Right ventricle myocardium superior (tissue), 1 donor: ENCODE data around the gene TTC21B. TPM values are rescaled to one million over a fixed set of nuclear protein-coding genes. Genes with fewer than 3 reads are reported as not detected.
"Not testable (repeated sequence)": the region's sequence is repeated elsewhere in the genome, so short reads cannot be mapped to it uniquely, and the experiment has no call there.

Source experiments
- ATAC-seq: fragments of 200-7000 bp; cut with Tn5 transposase; one replicate; pipeline ENCODE4 v1.9.1; 2020; ENCODE audit warnings: mild to moderate bottlenecking; ENCODE audit not compliant: poor library complexity
- DNase-seq: peaks from one replicate; pipeline ENCODE4 v3.0.0-alpha.2; 2020
- intact Hi-C: fragments of 100-400 bp; cut with DNase I; formaldehyde crosslinking; loops from one replicate; pipeline ENCODE4 v1.11.2; 2022
- total RNA-seq: library from RNA; stranded (reverse); fragmentation: NEBNext Ultra II Directional; extraction: Animal tissue kit (Norgen Biotek cat#: 25700); gene quantifications from one replicate; pipeline ENCODE4 v1.2.1, GENCODE V29; 2021
- donor health status: DM: no; HTN: yes; CAD: no; lungs with severe emphysema.

Gene TTC21B
- total RNA-seq, 1 donor from 2014 or later = 11.7 TPM

DNA sequence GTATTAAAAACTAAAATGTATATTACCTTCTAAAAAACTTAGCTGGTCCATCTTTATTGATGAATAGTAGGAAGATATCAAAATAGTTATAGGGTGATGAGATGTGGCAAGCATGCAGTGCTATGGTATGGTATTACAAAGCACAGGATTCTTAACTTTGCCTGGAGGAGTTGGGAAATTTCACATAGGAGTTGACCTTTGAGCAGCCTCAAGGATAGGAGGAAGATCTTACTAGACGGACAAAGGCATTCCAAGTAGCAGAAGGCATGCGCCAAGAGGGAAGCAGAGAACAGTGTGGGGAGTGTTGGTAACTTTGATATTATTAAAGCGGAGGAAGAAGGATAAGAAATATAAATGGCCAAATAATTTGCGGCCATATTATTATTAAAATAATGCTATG, 60.0 kb downstream of the TTC21B start:
- intact Hi-C loops = no loop called here
- no peak for DNase-seq
- ATAC-seq = no peak

DNA sequence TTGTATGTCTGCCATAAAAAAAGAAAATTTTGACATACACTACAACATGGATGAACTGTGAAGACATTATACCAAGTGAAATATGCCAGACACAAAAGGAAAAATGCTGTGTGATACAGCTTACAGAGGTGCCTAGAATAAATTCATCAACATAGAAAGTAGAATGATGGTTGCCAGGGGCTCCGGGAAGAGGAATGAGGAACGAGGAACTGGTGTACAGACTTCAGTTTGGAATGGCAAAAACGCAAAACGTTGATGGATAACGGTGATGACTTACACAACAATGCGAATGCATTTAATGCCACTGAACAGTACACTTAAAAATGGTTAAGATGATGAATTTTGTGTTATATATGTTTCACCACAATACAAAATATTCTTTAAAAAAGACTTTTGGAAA, 61.0 kb downstream of the TTC21B start:
- intact Hi-C loops = no loop called here
- DNase-seq = no peak
- no peak for ATAC-seq

DNA sequence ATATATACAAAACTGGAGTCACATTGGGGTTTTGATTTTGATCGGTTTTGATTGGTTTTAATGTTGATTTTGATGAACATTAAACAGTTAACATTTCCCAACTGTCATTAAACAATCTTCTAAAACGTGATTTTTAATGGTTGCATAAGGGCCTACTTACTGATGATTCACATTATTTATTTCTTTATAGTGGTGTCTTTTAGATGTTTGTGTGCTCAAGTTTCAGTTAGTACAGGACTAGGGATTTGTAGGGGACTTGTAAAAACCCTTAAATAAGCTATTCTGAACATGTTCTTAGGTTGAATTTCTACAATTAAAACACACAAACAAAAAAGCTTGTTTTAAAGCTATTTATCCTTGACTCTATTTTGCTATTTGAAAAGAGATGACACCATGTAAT, 61.6 kb downstream of the TTC21B start:
- intact Hi-C loops = no loop called here
- DNase-seq = no peak
- no peak for ATAC-seq

DNA sequence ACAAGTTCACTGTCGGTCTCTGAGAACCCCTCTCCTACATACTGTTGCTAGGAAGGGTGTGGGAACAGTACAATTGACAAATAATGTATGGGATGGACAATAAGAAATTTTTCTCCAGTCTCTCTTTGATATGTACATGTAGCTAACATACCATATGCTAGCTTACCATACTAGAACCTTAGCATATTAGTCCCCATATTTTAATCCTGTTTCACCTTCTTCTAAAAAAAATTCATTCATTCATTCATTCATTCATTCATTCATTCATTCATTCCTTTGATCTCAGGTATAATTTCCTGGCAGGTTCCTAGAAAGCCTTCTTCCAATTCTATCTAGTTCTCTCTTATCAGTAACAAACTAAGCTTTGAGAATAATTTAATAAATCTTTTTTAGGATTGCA, 62.2 kb downstream of the TTC21B start:
- intact Hi-C loops = no loop called here
- no peak for ATAC-seq
- DNase-seq = no peak

DNA sequence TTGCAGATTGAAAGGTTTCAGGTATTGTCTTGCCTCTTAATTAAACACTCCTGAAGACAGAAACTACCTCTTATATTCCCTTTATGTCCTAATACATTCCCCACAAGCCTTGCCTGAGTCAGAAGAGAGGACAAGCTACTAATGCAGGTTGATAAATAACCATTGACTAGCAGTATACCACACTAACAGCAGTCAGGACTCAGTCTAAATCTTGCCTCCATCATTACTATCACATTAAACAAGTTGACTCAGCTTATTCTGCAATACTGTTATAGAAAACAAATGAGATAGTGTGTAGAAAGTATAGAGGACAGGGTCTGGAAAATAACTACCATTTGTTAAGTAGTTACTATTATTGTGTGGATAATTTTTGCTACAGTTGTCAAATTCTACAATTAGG, 63.8 kb downstream of the TTC21B start:
- DNase-seq = no peak

GRCh38 chr2:165889158-165889557, 64.4 kb downstream of the TTC21B start:
- intact Hi-C loops = no loop called here
- DNase-seq (no peak), ATAC-seq (peak; percentile 52)

More for the DNA sequence above, 63.8 kb downstream of the TTC21B start:
- intact Hi-C loops = no loop called here
- ATAC-seq = no peak

DNA sequence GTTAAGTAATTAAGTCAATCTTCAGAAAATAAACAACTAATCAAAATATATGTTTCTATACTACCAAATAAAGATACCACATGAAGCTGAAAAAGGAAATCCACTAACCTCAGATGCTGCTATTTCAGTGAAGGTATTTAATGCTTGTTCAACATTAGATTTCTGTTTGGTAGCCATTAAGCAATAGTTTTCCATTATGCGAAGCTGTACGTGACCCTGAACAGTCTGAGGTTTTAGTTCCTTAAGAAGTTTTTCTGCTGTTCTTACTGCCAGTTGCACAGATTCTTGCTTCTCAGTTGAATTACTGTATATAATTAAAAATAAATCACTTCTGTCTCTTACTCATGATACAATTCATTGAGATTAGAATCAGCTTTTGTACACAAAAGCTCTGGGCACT, 65.4 kb downstream of the TTC21B start:
- DNase-seq (no peak), ATAC-seq (no peak)
- intact Hi-C loops = no loop called here

DNA sequence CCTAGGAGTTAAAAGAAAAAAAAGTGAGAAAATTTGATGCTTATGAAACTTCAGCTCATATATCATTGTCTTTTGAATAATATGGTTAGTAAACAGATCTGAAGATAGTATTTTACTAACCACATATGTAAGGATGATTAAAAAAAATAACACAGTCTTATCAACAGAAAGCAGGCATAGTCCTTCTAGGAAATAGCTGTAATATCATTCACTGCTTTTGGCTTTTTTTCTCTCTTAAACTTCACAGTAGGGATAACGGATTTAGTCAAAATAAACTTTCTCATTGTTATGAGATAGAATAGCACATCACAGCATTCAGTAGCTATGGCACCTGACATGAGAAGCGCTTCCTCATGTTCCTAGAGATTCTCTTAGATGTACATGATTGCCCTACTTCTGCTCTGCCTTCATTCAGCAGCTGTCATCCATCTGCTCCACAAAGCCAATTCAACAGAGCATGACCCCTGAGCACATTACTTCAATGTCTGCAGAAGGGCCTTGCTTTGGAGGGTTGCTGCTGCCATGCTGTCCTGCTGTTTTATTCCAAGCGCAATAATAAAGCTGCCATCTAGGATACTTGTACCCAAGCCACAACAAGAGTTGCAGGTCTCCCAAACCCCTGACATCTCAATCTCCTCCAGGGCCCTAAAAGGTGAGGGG, 67.0 kb downstream of the TTC21B start:
- intact Hi-C loops = no loop called here
- ATAC-seq = no peak
- DNase-seq = no peak

- intact Hi-C loops = no loop called here
- DNase-seq (no peak), ATAC-seq (no peak)
These were observed 75.7 kb downstream of the TTC21B start for GRCh38 chr2:165877565-165878550.

DNA sequence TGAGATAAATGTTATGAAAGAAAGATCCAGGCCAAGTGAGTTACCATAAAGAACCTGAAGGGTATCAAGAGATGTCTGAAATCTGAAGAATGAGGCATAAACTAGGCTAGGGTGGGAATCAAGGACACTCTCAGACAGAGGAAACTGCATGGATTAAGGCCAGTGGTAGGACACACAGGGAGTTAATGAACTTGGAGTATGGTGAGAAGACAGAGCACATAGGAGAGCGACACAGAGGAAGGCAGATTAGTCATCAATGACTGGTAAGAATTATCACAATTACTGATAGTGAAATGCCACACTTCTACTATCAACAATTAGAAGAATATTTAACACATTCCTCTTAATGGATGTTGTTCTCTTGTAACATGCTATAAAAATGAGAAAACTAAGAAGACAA, 76.9 kb downstream of the TTC21B start:
- intact Hi-C loops = no loop called here
- ATAC-seq = no peak
- DNase-seq = no peak

DNA sequence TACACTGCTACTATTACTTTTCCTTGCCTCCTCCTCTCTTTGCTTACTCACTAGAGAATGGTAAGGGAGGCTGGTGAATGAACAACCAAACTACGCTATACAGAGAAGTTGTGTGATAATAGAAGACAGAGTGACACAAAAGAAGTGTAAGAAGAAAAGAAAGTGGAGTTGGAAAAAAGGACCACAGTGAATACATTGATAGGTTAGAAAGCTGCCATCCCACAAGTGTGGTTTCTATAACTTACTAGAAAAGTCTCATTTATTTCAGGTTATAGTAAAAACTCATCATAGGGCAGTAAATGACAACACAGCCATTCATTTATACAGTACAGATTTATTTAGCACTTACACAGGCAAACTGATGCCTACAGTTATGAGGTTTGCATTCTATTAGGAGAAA, 77.3 kb downstream of the TTC21B start:
- intact Hi-C loops = no loop called here
- ATAC-seq (no peak), DNase-seq (no peak)

GRCh38 chr2:165874445-165875039, 79.0 kb downstream of the TTC21B start:
- ATAC-seq (peak; percentile 66), DNase-seq (no peak)
- intact Hi-C loops = no loop called here

DNA sequence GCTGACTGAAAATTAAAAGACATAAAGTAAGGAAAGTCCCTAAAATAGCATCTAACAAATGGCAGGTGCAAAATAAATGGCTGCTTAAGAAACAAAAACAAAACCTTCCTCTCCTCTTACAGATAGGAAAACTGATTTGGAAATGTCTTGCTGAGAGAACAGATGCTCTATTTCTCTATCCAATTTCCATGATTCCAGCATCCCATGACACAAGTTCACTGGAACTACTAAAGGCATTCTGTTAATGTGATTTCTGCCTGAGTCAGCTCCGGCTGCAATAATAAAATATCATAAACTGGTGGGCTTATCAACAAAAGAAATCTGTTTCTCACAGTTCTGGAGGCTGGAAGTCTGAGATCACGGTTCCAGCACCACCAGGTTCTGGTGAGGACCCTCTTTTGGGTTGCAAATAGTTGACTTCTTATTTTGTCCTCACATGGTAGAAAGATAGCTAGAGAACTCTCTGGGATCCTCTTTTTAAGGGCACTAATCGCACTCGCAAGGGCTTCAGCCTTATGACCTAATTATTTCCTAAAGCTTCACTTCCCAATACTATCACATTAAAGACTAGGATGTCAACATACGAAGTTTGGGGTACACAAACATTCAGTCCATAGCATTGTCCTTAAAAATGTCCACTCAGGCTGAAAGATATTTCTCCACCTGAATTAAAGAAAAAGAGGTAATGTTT, 81.3 kb downstream of the TTC21B start:
- ATAC-seq = no peak

DNA sequence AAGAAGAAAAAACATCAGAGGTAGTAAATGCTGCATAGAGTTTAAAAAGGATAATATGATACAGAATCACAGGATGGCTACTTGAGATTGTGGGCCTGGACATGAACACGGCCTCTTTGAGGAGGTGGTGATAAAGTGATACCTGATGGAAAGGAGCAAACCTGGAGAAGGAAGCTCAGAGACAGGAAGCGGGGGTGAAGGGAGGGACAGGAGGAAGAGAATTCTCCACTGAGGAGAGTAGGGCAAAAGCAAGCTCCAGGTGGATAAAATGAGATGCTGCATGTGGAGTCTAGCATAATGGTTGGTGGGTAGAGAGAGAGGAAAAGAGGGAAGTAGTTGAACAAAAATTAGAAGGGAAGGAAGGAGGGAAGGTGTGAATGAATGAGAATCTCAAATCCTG, 82.6 kb downstream of the TTC21B start:
- intact Hi-C loops = no loop called here

More for the DNA sequence above, 81.3 kb downstream of the TTC21B start:
- DNase-seq = no peak
- intact Hi-C loops = no loop called here

DNA sequence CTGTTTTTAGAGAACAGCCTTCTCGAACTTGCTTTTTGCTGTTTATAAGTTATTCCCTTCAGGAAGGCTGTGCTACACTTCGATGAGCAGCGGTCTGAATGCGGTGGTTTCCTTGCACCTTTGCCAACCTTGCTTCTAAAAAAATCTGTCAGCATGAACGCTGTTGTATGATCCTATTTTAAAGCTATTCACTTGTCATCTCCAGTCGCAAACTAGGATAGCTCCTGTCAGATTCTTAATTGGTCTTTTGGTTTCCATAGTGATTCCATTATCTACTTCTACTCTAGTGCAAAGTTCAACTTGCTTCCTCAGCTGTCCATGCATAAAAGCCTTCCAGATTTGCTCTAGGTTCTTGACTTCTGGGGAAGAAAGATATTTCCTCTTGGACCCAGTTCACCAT, 83.2 kb downstream of the TTC21B start:
- intact Hi-C loops = no loop called here
- ATAC-seq (peak; percentile 22), DNase-seq (no peak)

More for the DNA sequence above, 82.6 kb downstream of the TTC21B start:
- no peak for DNase-seq
- no peak for ATAC-seq

DNA sequence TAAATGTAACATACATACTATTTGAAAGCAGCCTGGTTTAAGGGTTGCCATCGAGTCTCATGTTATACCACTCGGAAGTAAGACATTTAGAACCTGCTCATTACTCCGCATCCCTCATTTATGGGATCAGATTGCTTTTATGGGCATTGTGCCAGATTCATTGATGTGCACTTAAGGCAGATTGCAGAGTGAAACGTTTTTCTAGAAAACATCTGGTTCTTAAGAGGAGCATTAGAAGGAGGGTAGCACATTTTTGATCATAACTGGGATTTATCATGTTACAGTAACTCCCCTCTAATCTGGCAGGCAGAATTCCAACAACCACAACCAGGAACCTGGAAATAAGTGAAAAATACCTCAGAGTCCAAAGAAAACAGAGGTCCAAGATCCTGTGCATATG, 85.4 kb downstream of the TTC21B start:
- DNase-seq (no peak), ATAC-seq (no peak)
- intact Hi-C loops = no loop called here

- no peak for ATAC-seq
- intact Hi-C loops = no loop called here
These were observed 89.3 kb downstream of the TTC21B start for GRCh38 chr2:165864296-165864695.

DNA sequence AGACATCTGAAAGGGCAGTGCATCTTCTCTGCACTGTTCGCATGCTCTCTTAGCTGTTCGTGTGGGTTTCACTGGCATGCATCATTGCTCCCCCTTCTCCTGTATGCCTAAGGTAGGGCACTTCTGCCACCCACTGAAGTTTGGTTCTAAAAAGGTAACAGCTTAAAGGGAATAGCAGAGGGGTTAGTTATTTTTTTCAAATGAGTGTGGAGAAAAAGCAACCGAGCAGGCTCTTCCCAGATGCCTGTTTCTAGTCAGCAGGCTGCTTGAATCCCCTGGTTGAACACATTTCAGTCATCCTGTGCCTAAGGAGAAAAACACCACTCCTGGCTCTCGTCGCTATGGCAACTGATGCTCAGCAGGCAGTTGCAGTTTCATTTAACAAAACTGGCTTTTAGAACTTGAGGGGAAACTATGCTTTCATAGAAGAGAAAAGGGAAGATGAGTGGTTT, 89.7 kb downstream of the TTC21B start:
- ATAC-seq (no peak), DNase-seq (no peak)
- intact Hi-C loops = no loop called here

More at GRCh38 chr2:165864296-165864695, 89.3 kb downstream of the TTC21B start:
- DNase-seq = no peak

DNA sequence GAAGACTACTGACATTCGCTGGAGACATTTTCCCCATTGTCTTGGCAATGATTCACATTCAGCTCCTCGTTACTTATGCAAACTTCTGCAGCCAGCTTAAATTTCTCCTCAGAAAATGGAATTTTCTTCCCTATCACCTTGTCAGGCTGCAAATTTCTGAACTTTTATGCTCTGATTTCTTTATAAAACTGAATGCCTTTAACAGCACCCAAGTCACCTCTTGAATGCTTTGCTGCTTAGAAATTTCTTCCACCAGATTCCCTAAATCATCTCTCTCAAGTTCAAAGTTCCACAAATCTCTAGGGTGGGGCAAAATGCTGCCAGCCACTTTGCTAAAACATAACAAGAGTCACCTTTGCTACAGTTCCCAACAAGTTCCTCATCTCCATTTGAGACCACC, 92.5 kb downstream of the TTC21B start:
- DNase-seq, ATAC-seq, intact Hi-C loops: not testable (repeated sequence)
